ENCODE data around the gene TEAD4. TPM values are rescaled to one million over a fixed set of nuclear protein-coding genes. Genes with fewer than 3 reads are reported as not detected.
A peak's percentile ranks its signal among the peaks of the same experiment; 100 is the strongest.
"Not testable (repeated sequence)": the region's sequence is repeated elsewhere in the genome, so short reads cannot be mapped to it uniquely, and the experiment has no call there.

TEAD4 gene
- polyA plus RNA-seq, 3 donors, result 18.5 to 24.6 (median 19.3) TPM

DNA sequence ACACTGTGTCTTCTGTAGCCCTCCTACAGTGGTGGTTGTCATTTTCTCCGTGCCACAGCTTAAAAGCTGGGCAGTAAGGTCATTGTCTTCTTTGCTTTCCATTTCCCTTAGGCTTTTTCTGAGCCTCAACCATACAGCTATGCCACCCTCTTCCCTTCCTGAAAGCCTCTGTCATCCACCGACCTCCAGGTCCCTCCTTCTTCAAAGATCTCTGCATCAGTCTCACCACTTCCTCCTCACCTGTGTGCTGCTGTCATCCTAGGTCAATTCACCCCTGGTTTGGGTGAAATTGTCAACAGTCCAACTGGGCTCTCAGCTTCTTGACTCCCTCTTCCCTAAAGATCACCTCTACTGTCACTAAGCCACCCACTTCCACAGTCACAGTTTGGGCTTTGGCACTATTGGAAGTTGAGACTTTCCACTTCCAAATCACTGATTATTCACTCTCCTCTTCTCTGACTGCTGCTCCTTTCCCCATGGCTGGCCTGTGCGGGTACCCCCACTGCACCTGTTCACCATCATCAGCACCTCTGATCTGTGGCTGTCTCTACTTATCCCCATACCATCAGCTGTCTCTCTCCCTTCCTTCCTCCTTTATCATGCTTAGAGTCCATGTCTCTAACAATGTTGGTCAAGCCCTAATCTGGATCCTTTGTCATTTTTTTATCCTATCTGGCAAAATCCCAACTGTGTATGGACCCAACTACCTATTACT lies 102.5 kb downstream of the TEAD4 start:
- no peak for DNase-seq (ENCODE audit: extremely low read depth in 1 of 11, low read depth in 9 of 11, low spot score in 4 of 11)

DNA sequence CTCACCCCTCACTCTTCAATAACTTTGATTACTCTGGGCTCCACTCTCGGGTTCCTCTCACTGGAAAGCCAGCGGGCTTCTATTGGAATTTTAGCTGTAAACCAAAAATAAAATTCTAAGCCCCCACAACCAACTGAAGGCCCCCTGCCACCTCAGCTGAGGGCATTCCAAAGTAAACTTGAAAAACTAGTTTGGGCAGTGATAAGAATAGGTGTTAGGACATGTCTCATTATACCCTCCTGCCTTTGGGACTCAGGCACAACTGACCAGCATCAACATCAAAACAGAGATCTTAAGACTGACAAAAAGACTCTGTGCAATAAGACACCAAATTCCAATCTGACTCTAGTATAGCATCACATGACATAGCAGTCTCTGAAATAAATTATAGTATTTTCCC lies 106.1 kb downstream of the TEAD4 start:
- no peak for DNase-seq (ENCODE audit: extremely low read depth in 1 of 11, low read depth in 9 of 11, low spot score in 4 of 11)

DNA sequence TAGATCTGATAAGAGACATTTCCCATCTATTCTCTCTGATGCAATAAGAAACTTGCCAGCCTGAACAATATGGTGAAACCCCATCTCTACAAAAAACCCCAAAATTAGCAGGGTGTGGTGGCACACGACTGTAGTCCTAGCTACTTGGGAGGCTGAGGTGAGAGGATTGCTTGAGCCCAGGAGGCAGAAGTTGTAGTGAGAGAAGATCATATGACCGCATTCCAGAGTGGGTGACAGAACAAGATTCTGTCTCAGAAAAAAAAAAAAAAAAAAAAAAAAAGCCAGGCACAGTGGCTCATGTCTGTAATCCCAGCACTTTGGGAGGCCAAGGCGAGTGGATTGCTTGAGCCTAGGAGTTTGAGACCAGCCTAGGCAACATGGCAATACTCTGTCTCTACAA lies 106.6 kb downstream of the TEAD4 start:
- DNase-seq (ENCODE audit: extremely low read depth in 1 of 11, low read depth in 9 of 11, low spot score in 4 of 11), result not testable (repeated sequence)

- DNase-seq (ENCODE audit: extremely low read depth in 1 of 11, low read depth in 9 of 11, low spot score in 4 of 11), result no peak
These were observed 110.5 kb downstream of the TEAD4 start for GRCh38 chr12:3069714-3070113.

DNA sequence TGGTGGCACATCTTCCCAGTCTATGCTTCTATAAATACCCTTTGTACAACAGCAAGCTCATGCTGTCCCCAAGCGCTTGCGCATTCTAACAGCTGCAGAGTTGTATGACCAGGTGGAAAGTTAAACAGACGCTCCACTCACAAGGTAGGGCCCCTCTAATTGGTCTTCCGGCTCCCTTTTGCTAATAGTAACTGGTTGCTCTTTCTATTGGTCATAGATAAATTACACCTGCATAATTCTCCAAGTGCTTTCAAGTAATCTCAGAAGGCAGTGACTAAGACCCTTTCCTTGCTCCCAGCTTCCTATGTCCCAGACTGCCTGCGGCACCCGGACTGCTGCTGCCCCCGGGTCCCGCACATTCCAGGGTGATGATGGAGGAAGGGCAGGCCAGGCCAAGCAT lies 111.9 kb downstream of the TEAD4 start:
- DNase-seq (ENCODE audit: extremely low read depth in 1 of 11, low read depth in 9 of 11, low spot score in 4 of 11), result no peak

- DNase-seq (ENCODE audit: extremely low read depth in 1 of 11, low read depth in 9 of 11, low spot score in 4 of 11), result no peak
These were observed 112.5 kb downstream of the TEAD4 start for GRCh38 chr12:3071710-3072109.

- DNase-seq (ENCODE audit: extremely low read depth in 1 of 11, low read depth in 9 of 11, low spot score in 4 of 11), result peak in 8 of 11 donors; percentile 72 to 86 (median 82)
These were observed 114.4 kb downstream of the TEAD4 start for GRCh38 chr12:3073438-3074250.

DNA sequence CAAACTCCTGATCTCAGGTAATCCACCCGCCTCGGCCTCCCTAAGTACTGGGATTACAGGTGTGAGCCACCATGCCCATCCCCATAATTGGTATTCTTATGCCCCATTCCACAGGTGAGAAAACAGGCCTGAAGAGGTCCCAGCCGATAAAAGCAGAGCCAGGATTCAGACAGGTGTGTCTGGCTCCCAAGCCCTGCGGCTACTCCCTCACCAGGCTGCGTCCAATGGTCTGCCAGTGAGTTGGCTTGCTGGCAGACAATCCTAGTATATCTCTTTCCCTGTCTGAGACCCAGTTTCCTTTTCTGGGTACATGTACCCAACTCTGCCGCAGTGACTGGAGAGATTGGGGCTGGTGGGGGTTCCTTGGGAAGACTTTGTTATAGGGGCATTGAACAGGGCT lies 116.1 kb downstream of the TEAD4 start:
- DNase-seq (ENCODE audit: extremely low read depth in 1 of 11, low read depth in 9 of 11, low spot score in 4 of 11), result no peak

- DNase-seq (ENCODE audit: extremely low read depth in 1 of 11, low read depth in 9 of 11, low spot score in 4 of 11), result peak in 4 of 11 donors; percentile 28 to 68 (median 60)
These were observed 117.8 kb downstream of the TEAD4 start, which contains the start of gene TSPAN9 for GRCh38 chr12:3076730-3077571. TSS of gene TSPAN9 (plus strand) at chr12:3077379. CDS start at chr12:3201194, 123,815 bp downstream.

- peak in 5 of 11 donors; percentile 53 to 70 (median 62) for DNase-seq (ENCODE audit: extremely low read depth in 1 of 11, low read depth in 9 of 11, low spot score in 4 of 11)
These were observed 118.4 kb downstream of the TEAD4 start for GRCh38 chr12:3077572-3078081.

DNA sequence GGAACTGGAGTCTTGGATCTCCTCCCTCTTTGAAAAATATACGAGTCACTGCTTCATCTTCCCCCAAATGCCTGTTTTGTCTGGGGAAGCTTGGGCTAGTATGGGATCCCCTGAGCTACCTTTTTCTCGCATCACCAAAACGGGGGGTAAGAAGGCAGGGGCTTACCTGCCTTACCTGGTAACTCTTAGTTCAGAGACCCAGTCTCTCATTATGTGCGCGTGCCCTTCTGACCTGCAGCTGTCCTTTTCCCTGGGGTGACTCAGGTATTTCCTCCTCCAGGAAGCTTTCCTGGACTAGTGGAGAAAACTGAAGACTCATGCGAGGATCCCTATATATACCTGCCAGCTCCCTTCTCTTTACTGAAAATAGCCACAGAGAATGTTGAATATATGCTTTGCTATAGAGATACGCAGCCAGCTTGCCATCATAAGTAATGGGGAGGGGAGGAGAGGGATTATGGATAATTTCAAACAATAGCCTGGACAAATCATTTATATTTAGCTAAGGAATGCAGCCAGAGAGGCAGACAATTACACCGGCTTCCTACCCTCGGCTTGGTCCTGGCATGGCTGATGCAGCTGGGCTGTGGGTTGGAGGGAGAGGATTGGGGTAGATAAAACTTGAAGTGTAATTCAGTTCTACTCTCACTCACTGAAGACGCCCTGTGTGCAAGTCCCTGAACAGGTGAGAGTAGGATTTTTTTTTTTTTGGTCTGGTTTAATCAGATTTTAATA lies 119.1 kb downstream of the TEAD4 start:
- DNase-seq (ENCODE audit: extremely low read depth in 1 of 11, low read depth in 9 of 11, low spot score in 4 of 11), result no peak

DNA sequence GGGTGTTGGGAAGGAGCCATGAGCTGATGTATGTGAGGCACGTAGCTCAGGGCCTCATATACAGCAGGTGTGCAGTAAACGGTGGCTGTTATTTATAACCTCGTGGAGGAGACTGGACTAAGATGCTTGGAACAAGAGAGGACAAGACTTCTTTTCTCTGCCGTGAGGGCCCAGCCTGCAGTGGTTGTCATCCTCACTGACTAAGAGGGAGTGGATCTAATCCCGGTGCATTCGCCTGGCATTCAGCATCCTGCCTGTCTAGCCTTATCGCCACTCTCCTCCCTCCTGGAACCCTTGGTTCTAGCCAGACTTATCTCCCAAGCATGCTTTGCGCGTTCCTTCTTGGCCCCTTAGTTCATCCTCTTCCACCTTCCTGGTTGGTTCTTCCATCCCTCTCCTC lies 121.9 kb downstream of the TEAD4 start:
- DNase-seq (ENCODE audit: extremely low read depth in 1 of 11, low read depth in 9 of 11, low spot score in 4 of 11), result no peak

- DNase-seq (ENCODE audit: extremely low read depth in 1 of 11, low read depth in 9 of 11, low spot score in 4 of 11), result no peak
These were observed 122.7 kb downstream of the TEAD4 start for GRCh38 chr12:3081886-3082285.

- DNase-seq (ENCODE audit: extremely low read depth in 1 of 11, low read depth in 9 of 11, low spot score in 4 of 11), result no peak
These were observed 124.2 kb downstream of the TEAD4 start for GRCh38 chr12:3083241-3083920.

DNA sequence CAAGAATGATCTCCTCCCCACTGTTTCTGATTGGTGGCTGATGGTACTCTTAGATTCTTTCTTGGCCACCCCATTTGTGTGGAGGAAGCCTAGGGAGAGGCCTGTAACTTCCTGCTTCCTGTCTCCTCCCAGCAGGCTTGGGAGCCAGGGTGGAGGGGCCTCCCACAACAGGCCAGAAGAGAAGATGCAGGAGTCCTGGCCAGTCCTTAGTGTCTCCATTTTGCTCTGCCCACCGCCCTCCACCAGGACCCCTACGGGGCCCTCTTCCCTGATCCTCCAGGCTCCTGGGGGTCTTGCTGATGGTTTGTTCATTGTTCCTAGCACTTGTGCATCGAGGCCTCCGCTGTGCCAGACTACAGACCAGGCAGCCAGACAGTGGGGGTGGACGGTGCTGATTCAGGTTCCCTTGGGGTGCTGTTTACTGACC lies 124.7 kb downstream of the TEAD4 start:
- no peak for DNase-seq (ENCODE audit: extremely low read depth in 1 of 11, low read depth in 9 of 11, low spot score in 4 of 11)

DNA sequence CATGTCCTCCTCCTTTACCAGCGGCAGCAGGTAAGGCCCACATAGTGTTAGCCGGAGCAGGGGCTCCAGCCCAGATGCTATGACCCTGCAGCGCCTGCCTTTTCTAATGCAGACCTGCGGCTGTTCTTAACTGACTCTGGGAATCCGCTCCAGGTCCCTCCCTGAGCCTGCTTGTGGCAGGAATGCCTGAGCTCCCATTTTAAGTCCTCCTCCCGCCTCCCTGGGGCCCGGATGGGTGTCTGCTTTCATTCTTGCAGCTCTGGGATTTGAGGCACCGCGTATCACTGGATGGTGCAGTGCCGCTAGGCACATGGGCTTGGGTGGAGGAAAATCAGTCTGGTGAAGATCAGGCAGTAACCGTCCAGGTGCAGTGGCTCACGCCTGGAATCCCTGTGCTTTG lies 125.5 kb downstream of the TEAD4 start:
- DNase-seq (ENCODE audit: extremely low read depth in 1 of 11, low read depth in 9 of 11, low spot score in 4 of 11), result no peak

GRCh38 chr12:3085341-3086139 lies 126.3 kb downstream of the TEAD4 start:
- no peak for DNase-seq (ENCODE audit: extremely low read depth in 1 of 11, low read depth in 9 of 11, low spot score in 4 of 11)

Measured in renal cortex interstitium (tissue), 11 donors.